ENCODE results near the gene EGR1. TPM values are rescaled to one million over a fixed set of nuclear protein-coding genes. Genes with fewer than 3 reads are reported as not detected.

The EGR1 gene
- total RNA-seq, 1 experiment from 2014 or later = 1.7 TPM

- no peak overlapping the region for H3K4me3 ChIP-seq (ENCODE audit: low read length)
- DNase-seq = no peak
- H3K4me2 ChIP-seq (ENCODE audit: low read depth, low read length, poor library complexity, severe bottlenecking) = no peak overlapping the region
- H3K79me2 ChIP-seq (ENCODE audit: low read length) = no peaks in the 10 kb centered on the region
- no peaks in the 10 kb centered on the region for H3K9me3 ChIP-seq (ENCODE audit: low read length)
- H3K36me3 ChIP-seq (ENCODE audit: insufficient read depth, low read length) = no peaks in the 10 kb centered on the region
- H3K27ac ChIP-seq (ENCODE audit: low read length) = no peak overlapping the region
- 0 out of 2 replicates have a peak overlapping the region, but pooled peaks have one; percentile 13 for H3K9ac ChIP-seq (ENCODE audit: low read length)
- no peaks in the 10 kb centered on the region for H3K27me3 ChIP-seq (ENCODE audit: low read length)
- no peaks in the 10 kb centered on the region for H3K9me2 ChIP-seq (replicated peaks; ENCODE audit: insufficient read depth, low read length)
- H3K4me1 ChIP-seq (ENCODE audit: low read length) = peaks cover 9% of the 10 kb centered on the region
- H4K20me1 ChIP-seq (ENCODE audit: insufficient read depth, low read depth, low read length) = no peaks in the 10 kb centered on the region
- no peak overlapping the region for H2AFZ ChIP-seq (ENCODE audit: low read length)
These were observed 6.4 kb upstream of the EGR1 start for GRCh38 chr5:138458856-138459255.

DNA sequence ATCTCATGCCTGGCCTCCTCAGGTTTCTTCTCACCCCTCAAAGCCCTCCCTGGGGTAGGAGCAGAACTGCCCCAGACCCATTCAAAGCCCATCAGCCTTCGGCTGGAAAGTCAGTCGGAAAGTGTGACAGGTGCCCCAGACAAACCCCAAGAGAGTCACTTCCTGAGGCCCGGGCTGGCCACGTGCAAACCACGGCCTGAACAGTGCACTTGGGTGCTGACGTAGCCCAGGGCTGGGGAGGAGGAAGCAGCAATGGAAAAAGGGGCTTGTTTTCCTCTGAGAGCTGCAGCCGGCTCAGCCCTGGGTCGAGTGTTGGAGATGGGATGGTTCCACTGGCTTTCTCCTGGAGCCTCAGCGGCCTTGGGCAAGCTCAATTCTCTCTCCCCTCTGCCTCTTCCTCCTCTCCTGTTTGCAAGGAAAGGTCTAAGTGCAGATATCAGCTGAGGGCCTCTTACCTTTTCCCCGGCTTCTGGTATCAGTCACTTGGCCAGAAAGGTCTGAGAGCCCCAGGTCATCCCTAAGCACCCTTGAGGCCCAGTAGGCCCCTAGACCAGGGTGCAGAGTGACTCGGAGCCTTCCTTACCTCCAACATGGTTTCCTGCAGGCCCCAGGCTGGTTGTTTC, 5.9 kb upstream of the EGR1 start:
- Histone ChIP-seq H3K27ac (ENCODE audit: low read length) (no peak overlapping the region), H3K4me2 (ENCODE audit: low read depth, low read length, poor library complexity, severe bottlenecking) (no peak overlapping the region), H3K9ac (ENCODE audit: low read length) (0 out of 2 replicates have a peak overlapping the region, but pooled peaks have one; percentile 13), H3K4me3 (ENCODE audit: low read length) (no peak overlapping the region), H3K9me2 (replicated peaks; ENCODE audit: insufficient read depth, low read length) (no peaks in the 10 kb centered on the region), H3K36me3 (ENCODE audit: insufficient read depth, low read length) (no peaks in the 10 kb centered on the region), H4K20me1 (ENCODE audit: insufficient read depth, low read depth, low read length) (no peaks in the 10 kb centered on the region), H3K27me3 (ENCODE audit: low read length) (no peaks in the 10 kb centered on the region), H3K4me1 (ENCODE audit: low read length) (peaks cover 12% of the 10 kb centered on the region), H3K9me3 (ENCODE audit: low read length) (no peaks in the 10 kb centered on the region), H2AFZ (ENCODE audit: low read length) (no peak overlapping the region), H3K79me2 (ENCODE audit: low read length) (no peaks in the 10 kb centered on the region)
- DNase-seq = no peak

GRCh38 chr5:138460032-138460693, 5.1 kb upstream of the EGR1 start:
- Histone ChIP-seq H3K9ac (ENCODE audit: low read length) (no peak overlapping the region), H2AFZ (ENCODE audit: low read length) (no peak overlapping the region), H4K20me1 (ENCODE audit: insufficient read depth, low read depth, low read length) (no peaks in the 10 kb centered on the region), H3K79me2 (ENCODE audit: low read length) (no peaks in the 10 kb centered on the region), H3K4me2 (ENCODE audit: low read depth, low read length, poor library complexity, severe bottlenecking) (no peak overlapping the region), H3K9me3 (ENCODE audit: low read length) (no peaks in the 10 kb centered on the region), H3K4me1 (ENCODE audit: low read length) (peaks cover 12% of the 10 kb centered on the region), H3K36me3 (ENCODE audit: insufficient read depth, low read length) (no peaks in the 10 kb centered on the region), H3K4me3 (ENCODE audit: low read length) (no peak overlapping the region), H3K27ac (ENCODE audit: low read length) (no peak overlapping the region), H3K9me2 (replicated peaks; ENCODE audit: insufficient read depth, low read length) (no peaks in the 10 kb centered on the region), H3K27me3 (ENCODE audit: low read length) (no peaks in the 10 kb centered on the region)
- no peak for DNase-seq

GRCh38 chr5:138461343-138462125, 3.7 kb upstream of the EGR1 start:
- DNase-seq = no peak

GRCh38 chr5:138463419-138464007, 1.8 kb upstream of the EGR1 start:
- peak overlapping the region; percentile 73 for H3K4me3 ChIP-seq (ENCODE audit: low read length)
- H3K4me1 ChIP-seq (ENCODE audit: low read length) = peaks cover 21% of the 10 kb centered on the region
- H2AFZ ChIP-seq (ENCODE audit: low read length) = peak overlapping the region; percentile 88

More at GRCh38 chr5:138461343-138462125, 3.7 kb upstream of the EGR1 start:
- Histone ChIP-seq H3K79me2 (ENCODE audit: low read length) (no peaks in the 10 kb centered on the region), H2AFZ (ENCODE audit: low read length) (no peak overlapping the region), H3K9me2 (replicated peaks; ENCODE audit: insufficient read depth, low read length) (no peaks in the 10 kb centered on the region), H4K20me1 (ENCODE audit: insufficient read depth, low read depth, low read length) (no peaks in the 10 kb centered on the region; the same call in 1 of the 2 replicates), H3K4me1 (ENCODE audit: low read length) (peaks cover 21% of the 10 kb centered on the region), H3K27me3 (ENCODE audit: low read length) (peaks cover 4% of the 10 kb centered on the region; the same call in 1 of the 2 replicates), H3K27ac (ENCODE audit: low read length) (no peak overlapping the region), H3K4me3 (ENCODE audit: low read length) (no peak overlapping the region), H3K9me3 (ENCODE audit: low read length) (no peaks in the 10 kb centered on the region), H3K36me3 (ENCODE audit: insufficient read depth, low read length) (no peaks in the 10 kb centered on the region), H3K9ac (ENCODE audit: low read length) (no peak overlapping the region), H3K4me2 (ENCODE audit: low read depth, low read length, poor library complexity, severe bottlenecking) (no peak overlapping the region)

DNA sequence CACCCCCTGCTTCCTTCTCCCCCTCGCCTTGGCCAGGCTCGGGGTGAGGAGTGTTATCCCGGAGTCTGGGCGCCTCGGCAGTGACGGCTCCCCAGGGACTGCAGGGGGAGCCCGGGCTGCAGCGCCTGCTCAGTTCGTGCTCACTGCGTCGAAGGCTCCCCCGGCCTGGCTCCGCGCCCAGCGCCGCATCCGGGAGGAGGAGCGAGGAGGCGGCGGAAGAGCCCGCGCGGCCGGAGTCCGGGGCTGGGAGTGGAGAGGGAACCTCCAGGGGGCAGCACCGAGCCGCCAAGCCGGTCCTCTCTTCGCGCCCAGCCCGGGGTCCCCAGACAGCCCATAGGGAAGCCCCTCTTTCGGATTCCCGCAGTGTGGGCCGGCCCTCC, 1.3 kb upstream of the EGR1 start:
- H4K20me1 ChIP-seq (ENCODE audit: insufficient read depth, low read depth, low read length) = no peaks in the 10 kb centered on the region; the same call in 1 of the 2 replicates
- no peaks in the 10 kb centered on the region for H3K9me3 ChIP-seq (ENCODE audit: low read length)
- H2AFZ ChIP-seq (ENCODE audit: low read length) = peak overlapping the region; percentile 97
- DNase-seq = peak; percentile 98
- peak overlapping the region; percentile 96 for H3K4me2 ChIP-seq (ENCODE audit: low read depth, low read length, poor library complexity, severe bottlenecking)
- peaks cover 4% of the 10 kb centered on the region; the same call in 1 of the 2 replicates for H3K27me3 ChIP-seq (ENCODE audit: low read length)
- H3K27ac ChIP-seq (ENCODE audit: low read length) = peak overlapping the region; percentile 57
- H3K4me3 ChIP-seq (ENCODE audit: low read length) = peak overlapping the region; percentile 73
- no peaks in the 10 kb centered on the region for H3K79me2 ChIP-seq (ENCODE audit: low read length)
- H3K36me3 ChIP-seq (ENCODE audit: insufficient read depth, low read length) = no peaks in the 10 kb centered on the region
- H3K9me2 ChIP-seq (replicated peaks; ENCODE audit: insufficient read depth, low read length) = no peaks in the 10 kb centered on the region
- peaks cover 21% of the 10 kb centered on the region for H3K4me1 ChIP-seq (ENCODE audit: low read length)
- peak overlapping the region; percentile 78 for H3K9ac ChIP-seq (ENCODE audit: low read length)

More at GRCh38 chr5:138463419-138464007, 1.8 kb upstream of the EGR1 start:
- DNase-seq = peak; percentile 57
- Histone ChIP-seq H3K36me3 (ENCODE audit: insufficient read depth, low read length) (no peaks in the 10 kb centered on the region), H3K9me2 (replicated peaks; ENCODE audit: insufficient read depth, low read length) (no peaks in the 10 kb centered on the region), H3K9me3 (ENCODE audit: low read length) (no peaks in the 10 kb centered on the region), H3K27ac (ENCODE audit: low read length) (peak overlapping the region; percentile 40; the same call in 1 of the 2 replicates), H3K79me2 (ENCODE audit: low read length) (no peaks in the 10 kb centered on the region), H3K9ac (ENCODE audit: low read length) (peak overlapping the region; percentile 78), H3K4me2 (ENCODE audit: low read depth, low read length, poor library complexity, severe bottlenecking) (peak overlapping the region; percentile 96), H3K27me3 (ENCODE audit: low read length) (peaks cover 4% of the 10 kb centered on the region; the same call in 1 of the 2 replicates), H4K20me1 (ENCODE audit: insufficient read depth, low read depth, low read length) (no peaks in the 10 kb centered on the region; the same call in 1 of the 2 replicates)

- Histone ChIP-seq H3K4me1 (ENCODE audit: low read length) (peaks cover 21% of the 10 kb centered on the region), H3K79me2 (ENCODE audit: low read length) (no peaks in the 10 kb centered on the region), H3K36me3 (ENCODE audit: insufficient read depth, low read length) (no peaks in the 10 kb centered on the region), H3K27me3 (ENCODE audit: low read length) (peaks cover 4% of the 10 kb centered on the region; the same call in 1 of the 2 replicates), H3K27ac (ENCODE audit: low read length) (peak overlapping the region; percentile 57), H4K20me1 (ENCODE audit: insufficient read depth, low read depth, low read length) (no peaks in the 10 kb centered on the region; the same call in 1 of the 2 replicates), H3K4me3 (ENCODE audit: low read length) (peak overlapping the region; percentile 73), H2AFZ (ENCODE audit: low read length) (peak overlapping the region; percentile 97), H3K9me2 (replicated peaks; ENCODE audit: insufficient read depth, low read length) (no peaks in the 10 kb centered on the region), H3K4me2 (ENCODE audit: low read depth, low read length, poor library complexity, severe bottlenecking) (peak overlapping the region; percentile 96), H3K9ac (ENCODE audit: low read length) (peak overlapping the region; percentile 78), H3K9me3 (ENCODE audit: low read length) (no peaks in the 10 kb centered on the region)
- peak; percentile 99 for DNase-seq
These were observed 655 bp upstream of the EGR1 start for GRCh38 chr5:138464388-138465260.

All from Karpas-422 (cell line).